Tibial artery (tissue), 4 donors: ENCODE results near the gene KIFC3.

ENCODE experiments used
- DNase-seq, 2 donors: peaks; one replicate each; pipeline ENCODE4 v3.0.0-alpha.2; 2019
- H3K27ac ChIP-seq, 2 donors: fragments of 200-600 bp; sonication (generic) in 1 of 2; 1 replicate in 1 of 2; 2 replicates in 1 of 2; pipeline ENCODE4 v1.5.1; 2018 to 2019; ENCODE audit warnings: mild to moderate bottlenecking in 1 of 2
- H3K27me3 ChIP-seq, 2 donors: fragments of 200-600 bp; sonication (generic) in 1 of 2; one replicate each; pipeline versions ENCODE4 v1.5.1 to v1.6.0; 2016 to 2019
- H3K36me3 ChIP-seq, 3 donors: fragments of 200-600 bp; sonication (generic) in 2 of 3; one replicate each; pipeline ENCODE4 v1.5.1; 2016 to 2019; ENCODE audit warnings: mild to moderate bottlenecking in 2 of 3
- H3K4me1 ChIP-seq, 4 donors: fragments of 200-600 bp; sonication (generic) in 2 of 4; 1 replicate in 3 of 4; 2 replicates in 1 of 4; pipeline ENCODE4 v1.5.1; 2016 to 2019
- H3K4me3 ChIP-seq, 2 donors: fragments of 200-600 bp; sonication (generic) in 1 of 2; 1 replicate in 1 of 2; 2 replicates in 1 of 2; pipeline ENCODE4 v1.5.1; 2018 to 2019; ENCODE audit warnings: mild to moderate bottlenecking in 2 of 2
- H3K9me3 ChIP-seq, 3 donors: fragments of 200-600 bp; sonication (generic) in 1 of 3; one replicate each; pipeline ENCODE4 v1.5.1; 2016 to 2019
- intact Hi-C: fragments of 100-400 bp; cut with DNase I; formaldehyde crosslinking; loops from one replicate; pipeline ENCODE4 v1.15.0; 2023; ENCODE audit warnings: low total_unique reads
- TF ChIP-seq, protein P1 (sequence below), 2 experiments: fragments of 200-600 bp in 1 of 2; fragments of 450-650 bp in 1 of 2; IDR thresholded peaks; one replicate each; pipeline ENCODE4 v1.5.1; 2017 to 2019; ENCODE audit warnings: antibody characterized with exemption in 2 of 2, mild to moderate bottlenecking in 1 of 2, moderate library complexity in 1 of 2

The KIFC3 gene

DNA sequence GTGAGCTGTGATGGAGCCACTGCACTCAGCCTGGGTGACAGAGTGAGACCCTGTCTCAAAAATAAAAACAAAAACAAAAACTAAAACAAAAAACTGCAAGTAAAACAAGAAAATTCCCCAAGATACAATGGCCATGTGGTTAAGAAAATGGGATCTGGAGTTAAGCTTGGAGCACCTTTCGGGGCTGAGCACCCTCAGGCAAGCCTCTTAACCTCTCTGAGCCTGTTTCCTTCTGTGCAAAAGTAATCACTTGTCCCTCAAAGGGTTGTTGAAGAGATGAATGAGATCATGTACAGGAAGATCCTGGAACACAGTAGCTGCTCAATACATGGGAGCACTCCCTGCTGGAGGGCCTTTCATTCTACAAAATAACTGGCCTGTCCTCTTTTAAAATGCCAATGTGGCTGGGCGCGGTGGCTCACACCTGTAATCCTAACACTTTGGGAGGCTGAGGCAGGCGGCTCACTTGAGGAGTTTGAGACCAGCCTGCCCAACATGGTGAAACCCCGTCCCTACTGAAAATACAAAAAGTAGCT, 19.8 kb upstream of the KIFC3 start:
- H3K4me1 ChIP-seq = peaks cover 0 to 5% (median under 1%) of the 10 kb centered on the region in 4 donors
- no peak overlapping the region for H3K4me3 ChIP-seq
- TF ChIP-seq, protein P1, sequence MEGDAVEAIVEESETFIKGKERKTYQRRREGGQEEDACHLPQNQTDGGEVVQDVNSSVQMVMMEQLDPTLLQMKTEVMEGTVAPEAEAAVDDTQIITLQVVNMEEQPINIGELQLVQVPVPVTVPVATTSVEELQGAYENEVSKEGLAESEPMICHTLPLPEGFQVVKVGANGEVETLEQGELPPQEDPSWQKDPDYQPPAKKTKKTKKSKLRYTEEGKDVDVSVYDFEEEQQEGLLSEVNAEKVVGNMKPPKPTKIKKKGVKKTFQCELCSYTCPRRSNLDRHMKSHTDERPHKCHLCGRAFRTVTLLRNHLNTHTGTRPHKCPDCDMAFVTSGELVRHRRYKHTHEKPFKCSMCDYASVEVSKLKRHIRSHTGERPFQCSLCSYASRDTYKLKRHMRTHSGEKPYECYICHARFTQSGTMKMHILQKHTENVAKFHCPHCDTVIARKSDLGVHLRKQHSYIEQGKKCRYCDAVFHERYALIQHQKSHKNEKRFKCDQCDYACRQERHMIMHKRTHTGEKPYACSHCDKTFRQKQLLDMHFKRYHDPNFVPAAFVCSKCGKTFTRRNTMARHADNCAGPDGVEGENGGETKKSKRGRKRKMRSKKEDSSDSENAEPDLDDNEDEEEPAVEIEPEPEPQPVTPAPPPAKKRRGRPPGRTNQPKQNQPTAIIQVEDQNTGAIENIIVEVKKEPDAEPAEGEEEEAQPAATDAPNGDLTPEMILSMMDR (IDR thresholded peaks at IDR 0.05) = no peak
- no peak overlapping the region for H3K27ac ChIP-seq
- no peak for DNase-seq
- no peaks in the 10 kb centered on the region for H3K27me3 ChIP-seq
- no peaks in the 10 kb centered on the region for H3K9me3 ChIP-seq
- H3K36me3 ChIP-seq = no peaks in the 10 kb centered on the region
- intact Hi-C loops = no loop called here

DNA sequence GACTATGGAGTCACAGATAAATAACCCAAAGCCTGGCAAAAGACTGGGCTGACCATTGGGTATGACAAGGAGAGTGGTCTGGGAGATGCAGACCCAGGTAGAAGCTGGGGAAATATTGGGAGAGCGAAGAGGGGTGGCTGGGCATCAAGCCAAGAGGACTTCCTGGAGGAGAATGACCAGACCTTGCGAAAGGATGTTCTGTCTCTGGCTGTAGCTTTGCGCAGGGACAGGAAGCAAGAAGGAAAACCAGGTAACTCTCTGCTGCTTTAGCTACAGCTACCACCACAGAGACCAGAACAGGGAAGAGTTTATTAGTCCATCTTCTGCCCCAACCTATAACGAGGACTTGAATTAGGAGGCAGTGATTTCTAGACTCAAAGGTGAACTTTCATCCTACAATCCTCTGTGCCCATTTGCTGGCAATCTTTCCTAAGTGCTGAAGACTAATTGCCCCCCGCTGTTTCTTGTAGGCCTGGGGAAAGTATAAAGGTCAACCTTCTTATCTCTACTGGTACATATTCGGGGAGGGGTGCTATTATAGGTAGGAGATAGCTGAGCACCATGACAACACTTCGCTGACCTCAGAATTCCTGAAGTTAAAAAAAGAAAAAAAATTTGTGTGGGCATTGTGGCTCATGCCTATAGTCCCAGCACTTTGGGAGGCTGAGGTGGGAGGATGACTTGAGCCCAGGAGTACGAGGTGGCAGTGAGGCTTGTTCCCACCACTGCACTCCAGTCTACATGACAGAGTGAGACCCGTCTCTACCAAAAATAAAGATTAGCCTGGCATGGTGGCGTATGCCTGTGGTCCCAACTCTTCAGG, 19.1 kb upstream of the KIFC3 start:
- no peaks in the 10 kb centered on the region for H3K27me3 ChIP-seq
- H3K9me3 ChIP-seq = no peaks in the 10 kb centered on the region
- H3K27ac ChIP-seq = no peak overlapping the region
- H3K36me3 ChIP-seq = no peaks in the 10 kb centered on the region
- intact Hi-C loops = no loop called here
- no peak for DNase-seq
- H3K4me3 ChIP-seq = no peak overlapping the region
- H3K4me1 ChIP-seq = peaks cover 0 to 8% (median 4%) of the 10 kb centered on the region in 4 donors
- TF ChIP-seq, protein P1 (IDR thresholded peaks at IDR 0.05) = no peak

DNA sequence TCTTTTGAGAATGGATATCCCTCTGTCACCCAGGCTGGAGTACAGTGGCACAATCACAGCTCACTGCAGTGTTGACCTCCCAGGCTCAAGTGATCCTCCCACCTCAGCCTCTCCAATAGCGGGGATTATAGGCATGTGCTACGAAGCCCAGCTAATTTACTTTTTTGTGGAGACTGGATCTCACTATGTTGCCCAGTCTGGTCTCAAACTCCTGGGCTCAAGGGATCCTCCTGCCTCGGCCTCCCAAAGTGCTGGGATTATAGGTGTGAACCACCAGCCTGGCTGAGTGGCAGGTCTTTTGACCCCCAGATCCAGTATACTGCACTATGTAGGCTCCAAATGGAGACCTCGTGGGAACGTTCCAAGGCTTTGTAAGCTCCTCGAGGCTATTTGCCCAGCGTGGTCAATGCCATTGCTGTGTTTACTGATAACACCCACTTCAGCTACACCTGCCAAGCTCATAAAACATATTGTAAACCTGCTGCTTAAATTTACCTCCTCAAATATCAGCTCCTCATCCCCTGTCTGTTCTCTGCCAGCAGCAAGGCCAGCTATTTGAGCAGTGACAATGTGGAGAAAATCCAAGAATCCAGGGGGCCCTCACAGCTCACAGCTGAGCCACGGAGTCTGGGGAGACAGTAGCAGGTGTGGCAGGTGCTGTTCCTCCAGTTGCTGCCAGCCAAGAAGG, 16.2 kb upstream of the KIFC3 start:
- intact Hi-C loops = no loop called here
- no peaks in the 10 kb centered on the region for H3K9me3 ChIP-seq
- H3K36me3 ChIP-seq = no peaks in the 10 kb centered on the region
- H3K4me3 ChIP-seq = no peak overlapping the region
- peaks cover 0 to 17% (median 9%) of the 10 kb centered on the region in 4 donors for H3K4me1 ChIP-seq
- TF ChIP-seq, protein P1 (IDR thresholded peaks at IDR 0.05) = no peak
- no peak for DNase-seq
- H3K27ac ChIP-seq = no peak overlapping the region
- H3K27me3 ChIP-seq = no peaks in the 10 kb centered on the region

DNA sequence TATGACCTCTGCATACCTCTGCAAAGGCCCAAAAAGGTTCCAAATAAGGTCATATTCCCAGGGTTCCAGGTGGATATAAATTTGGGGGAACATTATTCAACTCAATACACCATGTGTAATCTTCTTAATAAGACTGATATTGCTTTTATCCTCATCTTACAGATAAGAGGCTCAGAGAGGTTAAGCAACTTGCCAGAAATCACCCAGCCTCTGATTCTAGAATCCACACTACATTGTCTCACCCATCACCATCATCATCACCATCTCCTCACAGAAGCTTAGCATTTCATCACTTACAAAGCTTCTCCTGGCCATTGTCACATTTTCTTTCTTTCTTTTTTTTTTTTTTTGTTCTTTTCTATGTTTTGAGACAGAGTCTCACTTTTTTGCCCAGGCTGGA, 15.4 kb upstream of the KIFC3 start:
- no peaks in the 10 kb centered on the region for H3K9me3 ChIP-seq
- TF ChIP-seq, protein P1 (IDR thresholded peaks at IDR 0.05) = no peak
- no peak overlapping the region for H3K4me3 ChIP-seq
- no peaks in the 10 kb centered on the region for H3K27me3 ChIP-seq
- intact Hi-C loops = no loop called here
- H3K27ac ChIP-seq = no peak overlapping the region
- no peaks in the 10 kb centered on the region for H3K36me3 ChIP-seq
- no peak for DNase-seq
- peaks cover 0 to 17% (median 9%) of the 10 kb centered on the region in 4 donors for H3K4me1 ChIP-seq

DNA sequence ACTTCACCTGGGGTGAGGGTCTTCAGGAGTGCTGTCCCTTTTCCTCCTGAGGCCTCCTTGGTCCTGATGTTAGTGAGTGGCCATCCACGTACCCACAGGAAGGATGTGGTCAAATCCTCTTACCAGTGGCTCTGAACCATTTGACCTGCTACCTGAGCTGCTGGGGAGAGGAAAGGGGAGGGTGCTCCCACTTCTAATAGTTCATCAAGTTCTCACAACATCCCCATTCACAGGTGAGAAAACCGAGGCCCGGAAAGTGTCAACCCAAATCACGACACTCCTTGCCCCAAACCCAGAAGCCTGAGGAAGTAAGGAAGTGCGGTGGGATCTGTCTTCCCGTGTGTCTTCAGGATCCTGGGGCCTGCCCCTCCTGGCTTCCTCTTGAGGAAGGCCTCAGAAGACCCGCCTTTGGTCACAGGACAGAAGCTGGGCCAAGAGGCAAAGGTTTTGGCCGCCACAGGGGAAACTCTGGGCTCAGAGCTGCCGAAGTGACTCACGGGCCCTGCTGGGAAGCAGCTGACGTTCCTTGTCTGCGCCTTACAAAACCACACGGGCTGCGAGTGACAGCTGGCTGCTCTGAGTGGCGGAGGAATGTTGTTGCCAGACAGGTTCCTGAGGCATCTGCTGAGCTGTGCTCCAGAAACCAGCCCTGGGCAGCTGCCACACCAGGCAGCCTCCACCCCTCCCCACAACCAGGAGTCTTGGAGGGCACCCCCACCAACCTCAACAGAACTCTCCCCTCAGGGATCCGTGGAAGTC, 13.9 kb upstream of the KIFC3 start:
- TF ChIP-seq, protein P1 (IDR thresholded peaks at IDR 0.05) = no peak
- H3K4me1 ChIP-seq = peaks cover 0 to 17% (median 9%) of the 10 kb centered on the region in 4 donors
- no peaks in the 10 kb centered on the region for H3K9me3 ChIP-seq
- no peak overlapping the region for H3K4me3 ChIP-seq
- H3K27me3 ChIP-seq = no peaks in the 10 kb centered on the region
- intact Hi-C loops = no loop called here
- peak; percentile 93 to 96 for DNase-seq
- H3K36me3 ChIP-seq = no peaks in the 10 kb centered on the region
- peak overlapping the region; percentile 71 to 75 for H3K27ac ChIP-seq
